Smooth muscle cell (in vitro differentiated cells): ENCODE results near the gene CPNE4. TPM values are rescaled to one million over a fixed set of nuclear protein-coding genes. Genes with fewer than 3 reads are reported as not detected.
A peak's percentile ranks its signal among the peaks of the same experiment; 100 is the strongest.

ENCODE experiments used
- DNase-seq: peaks from one replicate; lab custom pipeline; 2025; ENCODE audit not compliant: unreplicated experiment; lab: John Stamatoyannopoulos, UW
- H2AFZ ChIP-seq: fragments of 200-600 bp; sonication (generic); 2 replicates; pipeline ENCODE4 v1.6.0; 2016; ENCODE audit warnings: antibody characterized with exemption, low read depth, mild to moderate bottlenecking
- H3F3A ChIP-seq: fragments of 200-600 bp; sonication (generic); 2 replicates; pipeline ENCODE4 v1.6.0; 2017; ENCODE audit warnings: antibody characterized with exemption, low read depth
- H3K27ac ChIP-seq: fragments of 200-600 bp; sonication (generic); 2 replicates; pipeline ENCODE4 v1.5.1; 2016; ENCODE audit warnings: low read depth, mild to moderate bottlenecking
- H3K27me3 ChIP-seq: fragments of 200-600 bp; sonication (generic); 2 replicates; pipeline ENCODE4 v1.6.1; 2016; ENCODE audit warnings: low read depth, mild to moderate bottlenecking
- H3K36me3 ChIP-seq: fragments of 200-600 bp; sonication (generic); 2 replicates; pipeline ENCODE4 v1.5.1; 2016; ENCODE audit warnings: low read depth
- H3K4me1 ChIP-seq: fragments of 200-600 bp; sonication (generic); 2 replicates; pipeline ENCODE4 v1.5.1; 2016; ENCODE audit warnings: low read depth
- H3K4me2 ChIP-seq: fragments of 200-600 bp; sonication (generic); 2 replicates; pipeline ENCODE4 v1.6.0; 2016; ENCODE audit warnings: mild to moderate bottlenecking
- H3K4me3 ChIP-seq: fragments of 200-600 bp; sonication (generic); 2 replicates; pipeline ENCODE4 v1.5.1; 2016; ENCODE audit warnings: mild to moderate bottlenecking
- H3K79me2 ChIP-seq: fragments of 200-600 bp; sonication (generic); 2 replicates; pipeline ENCODE4 v1.6.0; 2016; ENCODE audit warnings: low read depth, mild to moderate bottlenecking
- H3K9ac ChIP-seq: fragments of 200-600 bp; sonication (generic); 2 replicates; pipeline ENCODE4 v1.6.0; 2016; ENCODE audit warnings: low read depth
- H3K9me3 ChIP-seq: fragments of 200-600 bp; sonication (generic); replicated peaks from 2 replicates; pipeline ENCODE4 v1.5.1; 2016; ENCODE audit warnings: low read depth
- H4K20me1 ChIP-seq: fragments of 200-600 bp; sonication (generic); 2 replicates; pipeline ENCODE4 v1.6.0; 2016; ENCODE audit warnings: low read depth
- WGBS: methylation state at CpG from one replicate; pipeline ENCODE4 v1.1.7; 2016; ENCODE audit warnings: low lambda C conversion rate; 5-methylcytosine and 5-hydroxymethylcytosine counted together
- polyA plus RNA-seq: library from polyadenylated mRNA; unstranded; fragments of >200 nt; fragmentation: Nextera tagmentation; extraction: Ambion mirVana; gene quantifications from 2 replicates; pipeline ENCODE4 v1.2.1, GENCODE V29; 2016
- total RNA-seq: library from RNA; depleted of rRNA; stranded (reverse); fragments of >200 nt; gene quantifications from 2 replicates; pipeline ENCODE4 v1.2.3, GENCODE V29; 2014
- TF ChIP-seq, protein P1 (sequence below): fragments of 200-600 bp; sonication (generic); IDR thresholded peaks from 2 replicates; pipeline ENCODE4 v1.5.1; 2017; ENCODE audit warnings: borderline replicate concordance, mild to moderate bottlenecking, antibody characterized with exemption; ENCODE audit not compliant: insufficient read depth, poor library complexity, severe bottlenecking

CPNE4 gene
- total and polyA plus RNA-seq, 2 experiments from 2014 or later = 0.05 to 1.6 TPM

DNA sequence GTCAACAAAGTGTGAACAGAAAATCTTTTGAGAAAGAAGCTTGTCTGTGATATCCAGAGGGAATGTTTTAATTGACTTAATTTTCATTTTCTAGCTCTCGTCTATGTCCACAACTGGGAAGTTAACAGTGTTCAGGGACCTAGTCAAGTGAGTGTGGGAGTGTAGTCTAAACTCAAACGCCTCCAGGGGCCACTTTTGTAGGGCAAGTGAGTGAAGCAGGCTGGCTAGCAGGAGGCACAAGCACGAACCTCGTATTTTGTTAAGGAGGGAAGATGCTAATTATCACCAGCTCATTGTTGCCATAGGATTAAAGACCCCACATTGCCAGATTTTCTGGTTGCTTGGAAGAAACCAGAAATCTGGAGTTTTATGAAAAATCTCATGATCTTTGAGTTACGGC, 135.8 kb downstream of the CPNE4 start:
- Histone ChIP-seq H3K27me3 (no peaks in the 10 kb centered on the region), H3F3A (no peaks in the 10 kb centered on the region), H3K9me3 (no peaks in the 10 kb centered on the region), H3K4me1 (peaks cover 12% of the 10 kb centered on the region), H3K4me3 (no peak overlapping the region), H3K27ac (no peak overlapping the region), H3K4me2 (no peak overlapping the region), H3K79me2 (no peaks in the 10 kb centered on the region), H4K20me1 (no peaks in the 10 kb centered on the region), H2AFZ (peak overlapping the region; percentile 74), H3K9ac (no peak overlapping the region), H3K36me3 (no peaks in the 10 kb centered on the region)
- TF ChIP-seq, protein P1, sequence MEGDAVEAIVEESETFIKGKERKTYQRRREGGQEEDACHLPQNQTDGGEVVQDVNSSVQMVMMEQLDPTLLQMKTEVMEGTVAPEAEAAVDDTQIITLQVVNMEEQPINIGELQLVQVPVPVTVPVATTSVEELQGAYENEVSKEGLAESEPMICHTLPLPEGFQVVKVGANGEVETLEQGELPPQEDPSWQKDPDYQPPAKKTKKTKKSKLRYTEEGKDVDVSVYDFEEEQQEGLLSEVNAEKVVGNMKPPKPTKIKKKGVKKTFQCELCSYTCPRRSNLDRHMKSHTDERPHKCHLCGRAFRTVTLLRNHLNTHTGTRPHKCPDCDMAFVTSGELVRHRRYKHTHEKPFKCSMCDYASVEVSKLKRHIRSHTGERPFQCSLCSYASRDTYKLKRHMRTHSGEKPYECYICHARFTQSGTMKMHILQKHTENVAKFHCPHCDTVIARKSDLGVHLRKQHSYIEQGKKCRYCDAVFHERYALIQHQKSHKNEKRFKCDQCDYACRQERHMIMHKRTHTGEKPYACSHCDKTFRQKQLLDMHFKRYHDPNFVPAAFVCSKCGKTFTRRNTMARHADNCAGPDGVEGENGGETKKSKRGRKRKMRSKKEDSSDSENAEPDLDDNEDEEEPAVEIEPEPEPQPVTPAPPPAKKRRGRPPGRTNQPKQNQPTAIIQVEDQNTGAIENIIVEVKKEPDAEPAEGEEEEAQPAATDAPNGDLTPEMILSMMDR = no peak
- WGBS = 52% methylated on average over 5 of the region's 5 CpGs
- no peak for DNase-seq

DNA sequence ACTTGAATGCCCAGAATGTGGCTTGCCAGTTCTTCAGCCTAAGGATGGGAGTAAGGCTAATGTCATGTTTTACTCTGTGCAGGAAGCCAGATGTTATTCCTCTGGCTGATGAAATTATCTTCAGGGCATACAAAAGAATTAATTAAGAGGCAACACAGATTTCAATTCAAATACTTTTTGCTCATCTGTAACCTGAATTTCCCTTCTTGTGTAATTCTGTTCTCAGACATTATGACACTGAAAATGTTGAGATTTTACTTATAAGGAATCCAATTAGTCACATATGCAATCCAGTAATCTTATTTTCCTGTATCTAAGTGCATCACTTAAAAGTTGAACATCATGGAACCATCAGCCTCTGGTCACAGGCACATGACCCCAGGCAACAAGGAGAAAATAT, 136.5 kb downstream of the CPNE4 start:
- Histone ChIP-seq H3K36me3 (no peaks in the 10 kb centered on the region), H3K4me2 (no peak overlapping the region), H4K20me1 (no peaks in the 10 kb centered on the region), H3K79me2 (no peaks in the 10 kb centered on the region), H2AFZ (no peak overlapping the region), H3K27me3 (no peaks in the 10 kb centered on the region), H3K4me1 (peaks cover 10% of the 10 kb centered on the region), H3K27ac (no peak overlapping the region), H3K9me3 (no peaks in the 10 kb centered on the region), H3K9ac (no peak overlapping the region), H3F3A (no peaks in the 10 kb centered on the region), H3K4me3 (no peak overlapping the region)
- DNase-seq = no peak
- TF ChIP-seq, protein P1 = no peak

DNA sequence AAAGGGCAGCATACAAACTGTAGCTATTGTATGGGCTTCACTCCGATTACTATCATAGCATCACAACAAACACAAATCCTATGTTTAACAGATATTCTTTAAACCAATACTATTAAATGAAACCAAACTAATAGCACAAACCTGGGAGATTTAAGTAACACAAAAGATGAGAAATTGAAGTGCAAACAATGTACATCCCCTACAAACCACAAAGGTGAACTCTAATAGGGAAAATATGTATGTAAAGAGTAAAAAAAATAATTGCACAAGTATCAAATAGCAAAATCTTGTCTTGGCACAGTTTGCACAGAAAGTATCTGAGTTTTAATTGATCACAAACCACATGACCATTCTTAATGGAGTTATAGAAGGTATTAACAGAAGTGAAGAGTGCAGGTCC, 138.5 kb downstream of the CPNE4 start:
- Histone ChIP-seq H3K4me1 (peaks cover 8% of the 10 kb centered on the region), H3K4me3 (no peak overlapping the region), H3K9ac (no peak overlapping the region), H3K79me2 (no peaks in the 10 kb centered on the region), H3K36me3 (no peaks in the 10 kb centered on the region), H4K20me1 (no peaks in the 10 kb centered on the region), H3K27me3 (no peaks in the 10 kb centered on the region), H3K27ac (no peak overlapping the region), H3K9me3 (no peaks in the 10 kb centered on the region), H3K4me2 (no peak overlapping the region), H2AFZ (no peak overlapping the region), H3F3A (no peaks in the 10 kb centered on the region)
- 94% methylated on average over 1 of the region's 1 CpG for WGBS
- DNase-seq = no peak
- TF ChIP-seq, protein P1 = no peak

DNA sequence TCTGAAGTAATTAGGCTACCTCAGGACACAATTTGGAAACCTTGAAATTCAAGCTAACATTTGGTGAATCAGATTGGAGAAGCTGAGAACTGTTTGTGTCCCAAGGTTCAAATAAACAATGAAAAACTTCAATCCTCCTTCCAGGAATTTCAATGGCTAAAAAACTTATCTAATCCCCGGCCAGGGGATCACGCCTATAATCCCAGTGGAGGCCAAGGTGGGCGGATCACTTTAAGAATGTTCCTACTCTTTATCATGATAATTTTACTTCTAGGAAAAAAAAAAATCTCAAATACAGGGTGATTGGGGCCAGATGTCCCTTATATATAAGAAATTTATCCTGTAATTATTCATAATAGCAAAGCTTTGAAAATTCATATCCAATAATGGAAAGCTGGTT, 139.0 kb downstream of the CPNE4 start:
- Histone ChIP-seq H3K27me3 (no peaks in the 10 kb centered on the region), H3F3A (no peaks in the 10 kb centered on the region), H3K4me3 (no peak overlapping the region), H3K9me3 (no peaks in the 10 kb centered on the region), H3K4me1 (peaks cover 8% of the 10 kb centered on the region), H4K20me1 (no peaks in the 10 kb centered on the region), H3K79me2 (no peaks in the 10 kb centered on the region), H3K9ac (no peak overlapping the region), H3K27ac (no peak overlapping the region), H2AFZ (no peak overlapping the region), H3K36me3 (no peaks in the 10 kb centered on the region), H3K4me2 (no peak overlapping the region)
- WGBS = 72% methylated on average over 3 of the region's 3 CpGs
- no peak for DNase-seq
- TF ChIP-seq, protein P1 = no peak
